MM.1S (cell line): ENCODE results near the gene CTTNBP2NL.

Experiments
- CTCF ChIP-seq: fragments of 300-600 bp; sonication (generic); IDR thresholded peaks from 2 replicates; pipeline ENCODE4 v1.5.1; 2016; ENCODE audit warnings: antibody characterized with exemption, low read length, mixed read lengths
- EZH2 ChIP-seq: fragments of 300-600 bp; sonication (generic); optimal IDR thresholded peaks from 2 replicates; pipeline ENCODE3; 2017; ENCODE audit warnings: low read depth, mild to moderate bottlenecking, antibody characterized with exemption, low read length, mixed read lengths
- EZH2phosphoT487 ChIP-seq: fragments of 300-600 bp; sonication (generic); IDR thresholded peaks from 2 replicates; pipeline ENCODE4 v1.6.1; 2018; ENCODE audit warnings: antibody characterized with exemption, low read length

- TF ChIP-seq CTCF: no peak
- TF ChIP-seq EZH2: no peak
- TF ChIP-seq EZH2phosphoT487: no peak
These were observed 61.9 kb downstream of the CTTNBP2NL start for GRCh38 chr1:112457955-112458354.
